GM21576 (cell line): Measurements from ENCODE around the gene SPACA4.

Experiments used
- ATAC-seq: cut with Tn5 transposase; IDR thresholded peaks from one replicate; pipeline ENCODE4 v1.9.1; 2021; ENCODE audit warnings: mild to moderate bottlenecking, moderate library complexity; ENCODE audit not compliant: unreplicated experiment

The SPACA4 gene

DNA sequence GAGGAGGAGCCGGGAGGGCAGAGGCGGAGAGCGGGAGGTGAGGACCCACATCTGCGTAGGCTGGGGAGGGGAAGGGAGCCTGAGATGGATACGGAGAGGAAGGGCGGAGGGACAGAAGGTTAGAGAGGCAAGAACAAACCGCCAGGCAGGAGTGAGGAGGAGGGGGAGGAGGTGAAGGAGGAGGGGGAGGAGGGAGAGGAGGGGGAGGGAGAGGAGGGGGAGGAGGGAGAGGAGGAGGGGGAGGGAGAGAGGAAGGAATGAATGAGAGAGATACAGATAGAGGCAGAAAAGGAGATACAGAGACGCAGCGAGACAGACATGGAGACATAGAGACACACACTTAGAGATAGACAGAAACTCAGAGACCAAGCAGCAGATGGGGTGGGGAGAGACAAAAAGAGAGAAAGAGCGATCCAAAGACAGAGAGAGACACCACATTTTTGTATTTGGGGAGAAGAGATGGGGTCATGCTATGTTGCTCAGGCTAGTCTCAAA lies 40.2 kb downstream of the SPACA4 start:
- no peak for ATAC-seq

DNA sequence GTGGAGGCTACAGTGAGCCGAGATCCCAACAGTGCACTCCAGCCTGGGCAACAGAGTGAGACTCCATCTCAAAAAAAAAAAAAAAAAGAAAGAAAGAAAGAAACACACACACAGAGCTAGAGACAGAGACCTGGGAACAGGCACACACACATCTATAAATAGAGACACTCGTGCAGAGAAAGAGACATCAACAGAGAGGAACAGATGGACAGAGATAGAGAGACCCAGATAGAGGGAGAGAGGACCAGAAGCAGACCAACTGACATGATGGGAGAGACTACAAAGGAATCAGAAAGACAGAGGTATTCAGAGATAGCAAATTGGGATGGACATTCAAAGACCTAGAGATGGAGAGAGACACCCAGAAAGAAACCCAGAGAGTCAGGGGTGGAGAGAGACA lies 41.6 kb downstream of the SPACA4 start:
- no peak for ATAC-seq

DNA sequence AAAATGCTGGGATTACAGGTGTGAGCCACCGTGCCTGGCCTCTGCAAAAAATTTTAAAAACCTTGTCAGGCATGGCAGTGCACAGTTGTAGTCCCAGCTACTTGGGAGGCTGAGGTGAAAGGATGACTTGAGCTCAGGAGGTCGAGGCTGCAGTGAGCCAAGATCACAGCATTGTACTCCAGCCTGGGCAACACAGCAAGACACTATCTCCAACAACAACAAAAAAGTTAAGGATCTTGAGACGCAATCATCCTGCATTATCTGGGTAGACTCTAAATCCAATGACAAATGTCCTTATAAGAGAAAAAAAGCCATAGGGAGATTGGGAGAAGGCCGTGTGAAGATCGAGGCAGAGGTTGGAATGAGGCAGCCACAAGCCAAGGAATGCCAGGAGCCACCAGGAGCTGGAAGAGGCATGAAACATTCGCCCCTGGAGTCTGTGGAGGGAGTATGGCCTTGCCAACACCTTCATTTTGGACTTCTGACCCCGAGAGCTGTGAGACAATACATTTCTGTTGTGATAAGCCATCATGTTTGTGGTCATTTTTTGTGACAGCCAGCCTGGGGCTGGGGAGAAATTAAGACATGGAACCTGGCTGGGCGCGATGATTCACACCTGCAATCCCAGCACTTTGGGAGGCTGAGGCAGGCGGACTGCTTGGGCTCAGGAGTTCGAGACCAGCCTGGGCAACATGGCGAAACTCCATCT lies 44.6 kb downstream of the SPACA4 start:
- ATAC-seq = no peak

DNA sequence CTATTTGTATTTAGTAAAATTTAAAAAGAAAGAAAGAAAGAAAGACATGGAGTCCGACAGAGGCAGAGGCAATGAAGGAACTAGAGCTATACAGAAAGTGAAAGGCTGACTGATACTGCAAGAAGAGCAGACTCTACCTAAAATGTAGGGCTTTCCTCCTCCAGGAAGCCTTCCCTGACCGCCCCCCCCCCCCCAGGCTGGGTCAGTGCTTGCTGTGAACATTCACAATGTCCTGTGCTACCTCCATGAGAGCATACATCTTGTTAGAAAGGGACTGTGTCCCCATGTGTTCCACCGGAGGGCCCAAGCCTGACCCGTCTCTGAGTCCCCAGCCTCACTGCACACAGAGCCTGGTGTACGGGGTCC lies 45.1 kb downstream of the SPACA4 start:
- no peak for ATAC-seq

DNA sequence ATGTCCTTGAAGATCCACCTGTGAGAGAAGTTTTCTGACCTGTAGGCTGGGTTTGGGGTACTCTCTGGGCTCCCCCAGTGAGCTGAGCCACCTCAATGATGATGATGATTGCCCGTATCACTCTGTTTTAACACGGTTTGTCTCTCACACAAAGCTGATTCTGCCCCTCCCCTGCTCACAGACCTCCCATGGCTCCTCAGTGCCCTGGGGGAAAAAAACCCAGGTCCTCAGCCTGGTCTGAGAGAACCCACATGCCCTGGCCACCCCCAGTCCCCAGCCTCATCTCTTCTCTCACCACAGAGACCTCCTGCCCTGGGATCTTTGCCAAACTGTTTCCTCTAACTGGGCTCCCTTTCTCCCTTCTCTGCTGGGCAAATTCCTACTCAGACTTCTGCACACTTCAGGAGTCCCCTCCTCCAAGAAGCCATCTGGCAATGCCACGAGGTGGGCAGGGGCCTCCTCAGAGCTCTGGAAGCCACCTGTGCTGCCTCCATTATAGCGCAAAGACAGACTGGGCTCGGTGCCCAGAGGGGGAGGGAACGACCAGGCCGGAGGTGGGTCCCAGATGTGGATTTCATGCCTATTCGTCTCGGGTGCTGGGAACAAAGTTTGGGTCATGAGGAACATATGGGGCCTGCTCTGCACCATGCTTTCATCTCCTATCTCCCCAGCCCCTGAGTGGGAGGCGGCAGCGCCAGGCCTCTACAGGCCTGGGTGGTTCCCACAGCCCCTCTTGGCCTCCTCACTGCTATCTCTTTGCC lies 47.9 kb downstream of the SPACA4 start:
- no peak for ATAC-seq

DNA sequence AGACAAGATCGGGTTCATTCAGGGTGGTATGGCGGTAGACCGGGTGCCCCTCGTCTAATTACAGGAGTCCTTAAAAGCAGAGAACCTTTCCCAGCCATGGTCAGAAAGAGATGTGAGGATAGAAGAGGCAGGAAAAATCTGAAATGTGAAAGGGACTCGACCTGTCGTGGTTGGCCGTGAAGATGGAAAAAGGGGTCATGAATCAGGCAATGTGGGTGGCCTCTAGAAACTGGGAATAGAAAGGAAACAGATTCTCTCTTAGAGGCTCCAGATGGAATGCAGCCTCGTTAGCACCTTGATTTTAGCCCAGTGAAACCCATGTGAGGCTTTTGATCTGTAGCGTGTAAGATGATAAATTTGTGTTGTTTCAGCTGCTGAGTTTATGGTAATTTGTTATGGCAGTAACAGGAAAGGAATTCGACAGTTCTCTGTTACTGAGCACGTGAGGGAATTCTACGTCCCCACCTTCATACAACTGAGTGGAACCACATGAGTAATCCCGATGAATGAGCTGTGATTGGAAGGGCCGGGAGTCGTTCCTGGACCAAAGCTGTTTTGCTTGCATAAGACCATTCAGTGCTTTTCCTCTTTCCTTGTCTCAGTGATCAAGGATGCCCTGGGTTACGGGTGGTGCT lies 50.4 kb downstream of the SPACA4 start:
- ATAC-seq = no peak
